Activated T-helper 1 cell treated with Interleukin-2 at 50 U/mL for 16 hours (primary cell): ENCODE results near the gene FCHO2.
"Not testable (repeated sequence)": the region's sequence is repeated elsewhere in the genome, so short reads cannot be mapped to it uniquely, and the experiment has no call there.

Source experiments
- DNase-seq: peaks from one replicate; pipeline ENCODE4 v3.0.0-alpha.2; 2020; ENCODE audit warnings: low read depth

The FCHO2 gene

DNA sequence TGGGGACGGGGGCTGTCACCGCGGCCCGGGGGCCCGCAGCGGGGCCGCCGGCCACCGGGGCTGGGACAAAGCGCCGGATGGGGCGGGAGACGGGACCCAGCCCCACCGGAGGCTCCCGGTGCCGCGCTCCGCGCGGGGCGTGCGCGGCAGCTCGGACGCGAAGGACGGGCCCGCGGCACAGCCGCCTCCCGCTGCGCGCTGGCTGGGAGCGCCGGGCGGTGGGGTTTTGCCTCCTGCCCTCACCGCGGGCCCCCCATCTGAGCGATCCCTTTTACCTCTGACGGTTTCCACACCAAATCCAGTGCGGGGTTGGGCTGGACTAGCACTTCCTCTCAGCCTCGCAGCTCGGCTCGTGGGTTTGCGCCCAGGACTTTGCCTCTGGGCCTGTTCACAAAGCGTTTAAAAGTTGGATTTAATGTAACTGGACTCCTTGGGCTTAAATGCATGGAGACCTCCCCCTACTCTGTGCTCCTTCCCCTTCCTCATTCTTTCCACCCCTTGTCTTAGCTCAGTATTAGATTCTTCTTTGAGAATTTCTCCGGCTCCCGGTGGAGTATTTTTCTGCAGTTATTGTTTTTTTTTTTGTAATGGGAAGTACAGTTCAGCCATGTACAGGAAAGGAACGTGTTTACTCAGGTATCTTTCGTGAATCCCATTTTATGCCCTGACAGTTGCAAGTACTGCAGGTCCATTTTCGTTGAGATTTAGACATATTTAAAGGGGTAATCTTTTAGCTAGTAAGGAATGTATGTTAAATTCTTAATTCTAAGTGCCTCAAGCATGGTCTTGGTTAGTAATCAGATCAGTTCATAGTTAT lies 691 bp downstream of the FCHO2 start:
- no peak for DNase-seq

- no peak for DNase-seq
These were observed 1.5 kb downstream of the FCHO2 start for GRCh38 chr5:72957337-72957736.

DNA sequence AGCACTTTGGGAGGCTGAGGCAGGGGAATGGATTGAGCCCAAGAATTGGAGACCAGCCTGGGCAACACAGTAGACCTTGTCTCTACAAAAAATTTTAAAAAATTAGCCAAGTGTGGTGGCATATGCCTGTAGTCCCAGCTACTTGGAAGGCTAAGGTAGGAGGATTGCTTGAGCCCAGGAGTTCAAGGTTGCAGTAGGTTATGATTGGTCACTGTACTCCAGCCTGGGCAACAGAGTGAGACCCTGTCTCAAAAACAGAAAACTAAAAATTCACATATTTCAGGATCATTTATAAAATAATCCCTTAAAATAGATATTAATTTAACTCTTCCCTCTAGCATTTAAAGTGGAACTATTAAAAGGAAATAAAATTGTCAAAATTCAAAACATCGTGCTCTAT lies 3.4 kb downstream of the FCHO2 start:
- DNase-seq, result no peak

DNA sequence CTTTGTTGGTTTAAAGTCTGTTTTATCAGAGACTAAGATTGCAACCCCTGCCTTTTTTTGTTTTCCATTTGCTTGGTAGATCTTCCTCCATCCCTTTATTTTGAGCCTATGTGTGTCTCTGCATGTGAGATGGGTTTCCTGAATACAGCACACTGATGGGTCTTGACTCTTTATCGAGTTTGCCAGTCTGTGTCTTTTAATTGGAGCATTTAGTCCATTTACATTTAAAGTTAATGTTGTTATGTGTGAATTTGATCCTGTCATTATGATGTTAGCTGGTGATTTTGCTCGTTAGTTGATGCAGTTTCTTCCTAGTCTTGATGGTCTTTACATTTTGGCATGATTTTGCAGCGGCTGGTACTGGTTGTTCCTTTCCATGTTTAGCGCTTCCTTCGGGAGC lies 18.6 kb downstream of the FCHO2 start:
- DNase-seq, result not testable (repeated sequence)

- DNase-seq, result not testable (repeated sequence)
These were observed 21.0 kb downstream of the FCHO2 start for GRCh38 chr5:72976810-72977209.

DNA sequence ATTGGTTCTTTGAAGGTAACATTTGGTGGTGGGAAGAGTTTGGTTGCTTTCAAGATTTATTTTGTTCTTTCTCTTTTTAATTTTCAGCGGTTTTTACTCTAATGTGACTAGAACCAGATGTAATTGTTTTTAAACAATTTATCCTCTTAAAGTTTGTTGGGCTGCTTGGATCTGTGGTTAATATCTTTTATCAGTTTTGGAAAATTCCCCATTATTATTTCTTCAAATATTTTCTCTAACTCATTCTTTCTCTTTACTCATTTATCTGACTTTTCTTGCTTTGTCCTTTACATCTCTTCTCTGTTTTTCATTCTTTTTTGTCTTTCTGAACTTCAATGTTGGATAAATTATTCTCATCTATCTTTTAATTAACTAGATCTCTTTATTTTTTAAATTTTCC lies 29.9 kb downstream of the FCHO2 start:
- no peak for DNase-seq

- no peak for DNase-seq
These were observed 32.9 kb downstream of the FCHO2 start for GRCh38 chr5:72988769-72989168.

GRCh38 chr5:72991394-72991793 lies 35.6 kb downstream of the FCHO2 start:
- no peak for DNase-seq

DNA sequence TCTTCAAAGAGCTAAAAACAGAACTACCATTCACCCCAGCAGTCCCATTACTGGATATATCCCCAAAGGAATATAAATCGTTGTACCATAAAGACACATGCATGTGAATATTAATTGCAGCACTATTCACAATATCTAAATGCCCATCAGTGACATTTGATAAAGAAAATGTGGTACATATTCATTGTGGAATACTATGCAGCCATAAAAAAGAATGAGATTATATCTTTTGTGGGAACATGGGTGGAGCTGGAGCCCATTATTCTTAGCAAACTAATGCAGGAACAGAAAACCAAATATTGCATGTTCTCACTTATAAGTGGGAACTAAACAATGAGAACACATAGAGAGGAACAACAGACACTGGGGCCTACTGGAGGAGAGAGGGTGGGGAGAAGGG lies 38.7 kb downstream of the FCHO2 start:
- DNase-seq, result no peak

- no peak for DNase-seq
These were observed 40.8 kb downstream of the FCHO2 start for GRCh38 chr5:72996632-72997031.

DNA sequence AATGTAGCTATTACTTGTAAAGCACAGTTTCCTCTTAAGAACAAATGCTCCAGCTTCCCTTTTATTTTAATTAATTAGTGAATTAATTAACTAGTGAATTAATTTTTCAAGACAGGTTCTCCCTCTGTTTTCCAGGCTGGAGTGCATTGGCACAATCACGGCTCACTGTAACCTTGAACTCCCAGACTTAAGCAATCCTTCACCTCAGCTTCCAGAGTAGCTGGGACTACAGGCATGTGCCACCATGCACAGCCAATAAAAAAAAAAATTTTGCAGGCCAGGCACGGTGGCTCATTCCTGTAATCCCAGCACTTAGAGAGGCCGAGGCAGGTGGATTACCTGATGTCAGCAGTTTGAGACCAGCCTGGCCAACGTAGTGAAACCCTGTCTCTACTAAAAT lies 44.1 kb downstream of the FCHO2 start:
- no peak for DNase-seq

GRCh38 chr5:73005886-73006285 lies 50.0 kb downstream of the FCHO2 start:
- no peak for DNase-seq

DNA sequence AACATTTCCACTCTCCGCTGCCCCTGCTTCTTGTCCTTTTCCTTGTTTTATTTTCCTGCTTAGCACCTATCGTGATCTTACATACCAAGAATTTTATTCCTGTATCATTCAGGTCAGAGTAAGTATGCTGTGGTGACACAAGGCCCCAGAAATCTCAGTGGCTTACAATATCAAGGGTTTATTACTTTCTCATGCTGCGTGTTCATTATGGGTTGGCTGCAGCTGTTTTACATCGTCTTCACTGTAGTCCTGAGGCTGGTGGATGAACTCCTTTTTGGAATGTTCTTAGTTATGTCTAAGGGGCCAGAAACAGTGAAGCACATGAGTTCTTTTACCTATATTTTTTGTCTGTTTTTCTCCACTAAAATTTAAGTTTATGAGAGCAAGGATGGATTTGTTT lies 51.2 kb downstream of the FCHO2 start:
- no peak for DNase-seq

GRCh38 chr5:73008831-73009230 lies 53.0 kb downstream of the FCHO2 start:
- no peak for DNase-seq

GRCh38 chr5:73011612-73012011 lies 55.8 kb downstream of the FCHO2 start:
- DNase-seq, result not testable (repeated sequence)

GRCh38 chr5:73018892-73019291 lies 63.1 kb downstream of the FCHO2 start:
- no peak for DNase-seq

GRCh38 chr5:73019766-73020165 lies 63.9 kb downstream of the FCHO2 start:
- DNase-seq, result no peak

GRCh38 chr5:73022471-73023169 lies 66.8 kb downstream of the FCHO2 start:
- DNase-seq, result no peak

DNA sequence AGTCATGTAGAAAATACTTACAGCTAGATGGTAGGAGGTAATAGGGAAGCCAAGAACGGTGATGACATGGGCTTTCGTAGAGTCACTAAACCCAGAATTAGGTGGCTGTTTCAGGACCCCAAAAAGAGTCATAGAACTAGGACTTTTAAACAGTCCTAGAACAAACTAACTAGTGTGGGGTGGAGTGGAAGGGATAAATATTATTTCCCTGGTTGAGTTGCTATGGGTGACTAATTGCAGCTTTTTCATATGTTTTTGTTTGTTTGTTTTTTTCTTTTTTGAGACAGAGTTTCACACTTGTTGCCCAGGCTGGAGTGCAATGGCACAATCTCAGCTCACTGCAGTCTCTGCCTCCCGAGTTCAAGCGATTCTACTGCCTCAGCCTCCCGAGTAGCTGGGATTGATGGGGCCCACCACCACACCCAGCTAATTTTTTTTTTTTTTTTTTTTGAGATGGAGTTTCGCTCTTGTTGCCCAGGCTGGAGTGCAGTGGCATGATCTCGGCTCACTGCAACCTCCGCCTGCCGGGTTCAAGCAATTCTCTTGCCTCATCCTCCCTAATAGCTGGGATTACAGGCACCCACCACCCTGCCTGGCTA lies 69.2 kb downstream of the FCHO2 start:
- not testable (repeated sequence) for DNase-seq

DNA sequence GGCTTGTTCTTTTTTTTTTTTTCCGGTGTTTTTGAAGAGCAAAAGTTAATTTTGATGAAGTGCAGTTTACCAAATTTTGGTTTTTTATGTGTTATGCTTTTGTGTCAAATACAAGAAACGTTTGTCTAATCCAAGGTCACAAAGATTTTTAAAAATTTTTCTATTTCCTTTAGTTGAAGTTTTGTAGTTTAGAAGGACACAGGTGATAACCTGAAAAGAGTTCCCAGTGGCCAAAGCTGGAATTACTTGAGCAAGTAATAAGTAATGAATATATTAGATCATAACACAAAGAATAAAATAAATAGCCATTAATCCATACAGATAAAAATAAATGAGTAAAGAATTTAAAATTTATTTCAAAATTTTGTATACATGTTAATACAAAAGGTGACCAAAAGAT lies 71.5 kb downstream of the FCHO2 start:
- DNase-seq, result no peak

GRCh38 chr5:73027816-73028215 lies 72.0 kb downstream of the FCHO2 start:
- DNase-seq, result no peak

GRCh38 chr5:73028991-73029595 lies 73.3 kb downstream of the FCHO2 start:
- no peak for DNase-seq

- DNase-seq, result no peak
These were observed 74.7 kb downstream of the FCHO2 start for GRCh38 chr5:73030531-73030930.
